K562 (cell line): ENCODE results near the gene BCAP31. TPM values are rescaled to one million over a fixed set of nuclear protein-coding genes. Genes with fewer than 3 reads are reported as not detected.

Experiments
- CTCFL ChIP-seq: IDR thresholded peaks from 2 replicates; pipeline ENCODE4 v1.6.1; 2011; ENCODE audit warnings: borderline replicate concordance, low read depth, mild to moderate bottlenecking, moderate library complexity, low read length; ENCODE audit not compliant: insufficient read depth, poor library complexity, severe bottlenecking
- DNMT1 ChIP-seq: fragments of 450-650 bp; IDR thresholded peaks from 2 replicates; pipeline ENCODE4 v1.6.1; 2016; ENCODE audit warnings: antibody characterized with exemption, mild to moderate bottlenecking
- KDM1A ChIP-seq, 2 experiments: fragments of 450-650 bp; IDR thresholded peaks; 2 replicates each; pipeline ENCODE4 v1.6.1; 2016; ENCODE audit warnings: mild to moderate bottlenecking in 2 of 2
- MAZ ChIP-seq, 2 experiments: fragments of 450-650 bp in 1 of 2; sonication (generic) in 1 of 2; formaldehyde crosslinking; IDR thresholded peaks in 1 of 2; conservative IDR thresholded peaks in 1 of 2; 2 replicates each; pipeline versions ENCODE4 v1.4.0 to v1.5.0; 2020; ENCODE audit warnings: mild to moderate bottlenecking in 1 of 2, missing genetic modification reagents in 1 of 2
- NONO ChIP-seq, 2 experiments: fragments of 200-400 bp in 1 of 2; fragments of 450-650 bp in 1 of 2; formaldehyde crosslinking in 1 of 2; IDR thresholded peaks; 2 replicates each; pipeline ENCODE4 v1.6.1; 2017; ENCODE audit warnings: low read depth in 2 of 2, mild to moderate bottlenecking in 2 of 2, moderate library complexity in 2 of 2, low read length in 1 of 2
- POLR2H ChIP-seq: IDR thresholded peaks from 2 replicates; pipeline ENCODE4 v1.6.1; 2016; ENCODE audit warnings: missing genetic modification characterization, low read depth, mild to moderate bottlenecking, control low read depth, missing compliant biosample characterization, moderate library complexity
- PTRF ChIP-seq: fragments of 450-650 bp; IDR thresholded peaks from 2 replicates; pipeline ENCODE4 v1.6.1; 2016; ENCODE audit warnings: mild to moderate bottlenecking, missing genetic modification characterization, missing compliant biosample characterization
- RBFOX2 ChIP-seq: fragments of 200-400 bp; formaldehyde crosslinking; IDR thresholded peaks from 2 replicates; pipeline ENCODE4 v1.6.1; 2017; ENCODE audit warnings: low read depth, mild to moderate bottlenecking, low read length, moderate library complexity
- TAF1 ChIP-seq: IDR thresholded peaks from 2 replicates; pipeline ENCODE4 v1.6.1; 2011; ENCODE audit warnings: mild to moderate bottlenecking, low read length, moderate library complexity; ENCODE audit not compliant: insufficient read depth, control insufficient read depth, severe bottlenecking; ENCODE audit errors: extremely low read depth
- ZBTB7A ChIP-seq: IDR thresholded peaks from 2 replicates; pipeline ENCODE4 v1.6.1; 2011; ENCODE audit warnings: low read depth, mild to moderate bottlenecking, low read length, moderate library complexity, borderline replicate concordance; ENCODE audit not compliant: control insufficient read depth
- ZFX ChIP-seq: sonication (generic); formaldehyde crosslinking; IDR thresholded peaks from 2 replicates; pipeline ENCODE4 v1.8.0; 2022; ENCODE audit warnings: mild to moderate bottlenecking, missing genetic modification reagents, moderate library complexity
- ZNF263 ChIP-seq: sonication (generic); formaldehyde crosslinking; IDR thresholded peaks from 2 replicates; pipeline ENCODE4 v1.8.0; 2022; ENCODE audit warnings: mild to moderate bottlenecking, missing genetic modification reagents, borderline replicate concordance
- ZNF311 ChIP-seq: fragments of 250-450 bp; sonication (Bioruptor Pico); IDR thresholded peaks from 2 replicates; pipeline ENCODE4 v1.4.0; 2020; ENCODE audit warnings: mild to moderate bottlenecking, moderate library complexity
- ZNF639 ChIP-seq, 2 experiments: fragments of 200-800 bp in 1 of 2; sonication (Bioruptor generic) in 1 of 2; sonication (generic) in 1 of 2; formaldehyde crosslinking in 1 of 2; IDR thresholded peaks in 1 of 2; conservative IDR thresholded peaks in 1 of 2; 2 replicates each; pipeline versions ENCODE4 v1.5.0 to v1.6.1; 2016 to 2020; ENCODE audit warnings: missing compliant biosample characterization in 1 of 2, missing genetic modification characterization in 1 of 2, missing genetic modification reagents in 1 of 2
- polyA plus RNA-seq, 8 experiments: library from polyadenylated mRNA; depleted of rRNA in 4 of 8; stranded (reverse) in 5 of 8; unstranded in 3 of 8; fragments of >200 nt; fragmentation: Nextera tagmentation in 2 of 8; fragmentation: Illumina TruSeq in 1 of 8; extraction: Ambion mirVana in 2 of 8; extraction: Trizol in 1 of 8; gene quantifications; 2 replicates each; pipeline versions ENCODE4 v1.2.1 to v1.2.3, GENCODE V29; 2011 to 2014; ENCODE audit warnings: inconsistent platforms in 1 of 8, missing spikeins in 1 of 8
- total RNA-seq, 7 experiments: library from RNA; depleted of rRNA in 6 of 7; stranded (reverse); fragments of >200 nt in 6 of 7; fragmentation: Illumina TruSeq in 2 of 7; extraction: Trizol in 2 of 7; gene quantifications; 2 replicates each; pipeline versions ENCODE4 v1.2.1 to v1.2.3, GENCODE V29; 2011 to 2021; ENCODE audit warnings: low replicate concordance in 1 of 7
- TF ChIP-seq, protein P1 (sequence below), 3 experiments: IDR thresholded peaks in 2 of 3; conservative IDR thresholded peaks in 1 of 3; 2 replicates each; pipeline ENCODE4 v1.5.1; 2011 to 2012; ENCODE audit warnings: low read length in 3 of 3, mild to moderate bottlenecking in 3 of 3, control low read depth in 2 of 3, improper control_type of control experiment in 1 of 3, inconsistent platforms in 1 of 3, low read depth in 1 of 3, mixed read lengths in 1 of 3, moderate library complexity in 1 of 3; ENCODE audit not compliant: insufficient read depth in 2 of 3

BCAP31 gene
- total and polyA plus RNA-seq, 9 of the 15 experiments (the other 6 are each of a cell fraction or from before 2014, with no cell fraction given), result 156 to 683 (median 188) TPM

DNA sequence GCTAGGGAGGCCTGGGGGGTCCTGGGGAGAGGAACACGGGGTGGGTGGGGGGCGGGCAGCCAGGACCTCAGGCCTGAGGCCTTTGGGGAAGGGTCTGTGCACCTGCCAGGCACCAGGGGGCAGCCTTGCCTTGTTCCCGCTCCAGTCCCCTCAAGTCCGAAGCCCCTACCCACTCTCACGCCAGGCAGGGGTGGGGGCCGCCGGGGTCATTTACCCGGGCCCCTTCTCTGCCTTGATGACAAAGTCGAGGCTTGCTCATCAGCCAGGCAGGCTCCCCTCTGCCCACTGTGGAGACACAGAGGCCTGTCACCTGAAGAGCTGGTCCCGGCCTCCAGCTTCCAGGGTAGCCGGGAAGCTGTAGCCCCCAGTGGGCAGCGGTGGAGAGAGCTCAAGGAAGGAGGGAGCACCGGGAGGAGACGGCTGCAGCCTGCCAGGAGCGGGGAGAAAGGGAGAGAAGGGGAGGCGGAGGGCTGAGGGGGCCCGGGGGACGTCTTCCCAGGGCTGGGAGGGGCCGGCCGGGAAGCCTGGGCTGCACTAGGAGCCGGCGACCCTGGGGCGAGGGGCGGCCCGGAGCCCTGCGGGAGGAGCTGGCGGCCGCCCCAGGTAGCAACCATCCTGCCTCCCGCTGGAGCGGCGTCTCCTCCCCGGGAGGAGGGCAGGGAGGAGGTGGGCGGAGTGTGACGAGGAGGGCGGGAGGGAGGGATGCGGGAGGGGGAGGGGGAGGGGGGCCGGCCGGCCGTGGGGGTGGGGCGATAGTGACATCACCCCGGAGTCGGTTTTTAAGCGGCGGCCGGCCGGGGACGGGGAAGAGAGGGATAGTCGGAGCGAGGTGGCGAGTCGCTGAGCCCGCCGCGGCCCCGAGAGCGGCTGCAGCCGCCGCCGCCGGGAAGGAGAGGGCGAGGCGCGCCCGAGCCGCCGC is 36.8 kb downstream of the BCAP31 start, which contains the start of gene SLC6A8 (continued):
- TF ChIP-seq CTCFL (peak; percentile 64), PTRF (tag) (no peak), KDM1A (IDR thresholded peaks at IDR 0.05) (no peak), TAF1 (peak; percentile 60), POLR2H (peak; percentile 57), RBFOX2 (peak; percentile 69), NONO (IDR thresholded peaks at IDR 0.05; ENCODE audit: low read depth in 2 of 2, low read length in 1 of 2) (peak in 1 of 2 experiments; percentile 60; a peak in 2 of 4 replicates), DNMT1 (no peak), MAZ (CRISPR knock-in tag; conservative IDR thresholded peaks at IDR 0.05 in 1 of 2, IDR thresholded peaks at IDR 0.05 in 1 of 2) (0 out of 4 replicates have a peak, but pooled peaks have one; percentile 16 to 26), ZNF311 (CRISPR knock-in tag) (no peak), ZNF639 (CRISPR knock-in tag; conservative IDR thresholded peaks at IDR 0.05 in 1 of 2, IDR thresholded peaks at IDR 0.05 in 1 of 2) (peak in 1 of 2 experiments; percentile 67; a peak in 1 of 4 replicates), ZNF263 (CRISPR knock-in tag) (peak; percentile 95), ZBTB7A (peak; percentile 51; the same call in 1 of the 2 replicates), ZFX (CRISPR knock-in tag) (peak; percentile 7; the same call in 1 of the 2 replicates)
- TF ChIP-seq, protein P1, sequence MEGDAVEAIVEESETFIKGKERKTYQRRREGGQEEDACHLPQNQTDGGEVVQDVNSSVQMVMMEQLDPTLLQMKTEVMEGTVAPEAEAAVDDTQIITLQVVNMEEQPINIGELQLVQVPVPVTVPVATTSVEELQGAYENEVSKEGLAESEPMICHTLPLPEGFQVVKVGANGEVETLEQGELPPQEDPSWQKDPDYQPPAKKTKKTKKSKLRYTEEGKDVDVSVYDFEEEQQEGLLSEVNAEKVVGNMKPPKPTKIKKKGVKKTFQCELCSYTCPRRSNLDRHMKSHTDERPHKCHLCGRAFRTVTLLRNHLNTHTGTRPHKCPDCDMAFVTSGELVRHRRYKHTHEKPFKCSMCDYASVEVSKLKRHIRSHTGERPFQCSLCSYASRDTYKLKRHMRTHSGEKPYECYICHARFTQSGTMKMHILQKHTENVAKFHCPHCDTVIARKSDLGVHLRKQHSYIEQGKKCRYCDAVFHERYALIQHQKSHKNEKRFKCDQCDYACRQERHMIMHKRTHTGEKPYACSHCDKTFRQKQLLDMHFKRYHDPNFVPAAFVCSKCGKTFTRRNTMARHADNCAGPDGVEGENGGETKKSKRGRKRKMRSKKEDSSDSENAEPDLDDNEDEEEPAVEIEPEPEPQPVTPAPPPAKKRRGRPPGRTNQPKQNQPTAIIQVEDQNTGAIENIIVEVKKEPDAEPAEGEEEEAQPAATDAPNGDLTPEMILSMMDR (IDR thresholded peaks at IDR 0.05 in 2 of 3, conservative IDR thresholded peaks at IDR 0.05 in 1 of 3; ENCODE audit: insufficient read depth in 2 of 3, low read depth in 1 of 3, low read length in 3 of 3), result peak; percentile 28 to 39 (median 38); a peak in 4 of 6 replicates
